ENCODE data around the gene STXBP5.

GRCh38 chr6:147274776-147275175 is 70.6 kb downstream of the STXBP5 start:
- no peak for TF ChIP-seq U2AF1 (optimal IDR thresholded peaks at IDR 0.05; ENCODE audit: low read depth, low read length)
- no peak for TF ChIP-seq POLR2AphosphoS5 (IDR thresholded peaks at IDR 0.05; ENCODE audit: control insufficient read depth, insufficient read depth, low read depth, low read length)
- no peak for TF ChIP-seq SREBF2 (CRISPR knock-in tag; IDR thresholded peaks at IDR 0.05)
- TF ChIP-seq ZNF551 (CRISPR knock-in tag; IDR thresholded peaks at IDR 0.05) = no peak
- TF ChIP-seq KLF13 (tag; IDR thresholded peaks at IDR 0.05; ENCODE audit: borderline replicate concordance, low read depth) = no peak
- no peak for TF ChIP-seq CTCF (IDR thresholded peaks at IDR 0.05 in 2 of 3, conservative IDR thresholded peaks at IDR 0.05 in 1 of 3; ENCODE audit: insufficient read depth in 2 of 3, low read depth in 1 of 3, low read length in 3 of 3)
- TF ChIP-seq, protein P1, sequence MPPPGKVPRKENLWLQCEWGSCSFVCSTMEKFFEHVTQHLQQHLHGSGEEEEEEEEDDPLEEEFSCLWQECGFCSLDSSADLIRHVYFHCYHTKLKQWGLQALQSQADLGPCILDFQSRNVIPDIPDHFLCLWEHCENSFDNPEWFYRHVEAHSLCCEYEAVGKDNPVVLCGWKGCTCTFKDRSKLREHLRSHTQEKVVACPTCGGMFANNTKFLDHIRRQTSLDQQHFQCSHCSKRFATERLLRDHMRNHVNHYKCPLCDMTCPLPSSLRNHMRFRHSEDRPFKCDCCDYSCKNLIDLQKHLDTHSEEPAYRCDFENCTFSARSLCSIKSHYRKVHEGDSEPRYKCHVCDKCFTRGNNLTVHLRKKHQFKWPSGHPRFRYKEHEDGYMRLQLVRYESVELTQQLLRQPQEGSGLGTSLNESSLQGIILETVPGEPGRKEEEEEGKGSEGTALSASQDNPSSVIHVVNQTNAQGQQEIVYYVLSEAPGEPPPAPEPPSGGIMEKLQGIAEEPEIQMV (tag; conservative IDR thresholded peaks at IDR 0.05; ENCODE audit: low read depth) = no peak
- no peak for TF ChIP-seq TCF7L2 (IDR thresholded peaks at IDR 0.05; ENCODE audit: low read depth, low read length)

Data from K562 (cell line).